HUES64 (cell line): ENCODE results near the gene MBP.
"Not testable (repeated sequence)": the region's sequence is repeated elsewhere in the genome, so short reads cannot be mapped to it uniquely, and the experiment has no call there.

ENCODE experiments used
- H3K27ac ChIP-seq: 2 replicates; pipeline ENCODE4 v1.7.0; 2013; ENCODE audit warnings: low read depth, low read length, inconsistent platforms
- H3K27me3 ChIP-seq: 2 replicates; pipeline ENCODE4 v1.6.1; 2013; ENCODE audit warnings: mild to moderate bottlenecking, low read length; ENCODE audit not compliant: insufficient read depth
- H3K36me3 ChIP-seq: 2 replicates; pipeline ENCODE4 v1.6.1; 2013; ENCODE audit warnings: mild to moderate bottlenecking, low read length; ENCODE audit not compliant: insufficient read depth
- H3K4me1 ChIP-seq: 2 replicates; pipeline ENCODE4 v1.6.1; 2013; ENCODE audit warnings: mild to moderate bottlenecking, low read length, moderate library complexity; ENCODE audit not compliant: insufficient read depth
- H3K4me3 ChIP-seq: 2 replicates; pipeline ENCODE4 v1.5.1; 2013; ENCODE audit warnings: mild to moderate bottlenecking, low read length, moderate library complexity
- H3K9ac ChIP-seq: 2 replicates; pipeline ENCODE4 v1.6.1; 2013; ENCODE audit warnings: mild to moderate bottlenecking, low read depth, low read length
- H3K9me3 ChIP-seq: 2 replicates; pipeline ENCODE4 v1.6.1; 2013; ENCODE audit warnings: low read depth, low read length; ENCODE audit not compliant: insufficient read depth
- WGBS: fragments of 150-250, 120-280 bp; methylation state at CpG from one replicate; pipeline ENCODE4 v1.1.7; 2013; ENCODE audit warnings: missing lambda C conversion rate; 5-methylcytosine and 5-hydroxymethylcytosine counted together

Gene MBP

GRCh38 chr18:76992226-76993084 lies 140.1 kb downstream of the MBP start:
- WGBS: 70% methylated on average over 17 of the region's 17 CpGs
- Histone ChIP-seq H3K9me3 (no peaks in the 10 kb centered on the region), H3K27me3 (no peaks in the 10 kb centered on the region), H3K27ac (no peak overlapping the region), H3K36me3 (no peaks in the 10 kb centered on the region), H3K4me1 (peaks cover 11% of the 10 kb centered on the region), H3K4me3 (no peak overlapping the region), H3K9ac (no peak overlapping the region)

DNA sequence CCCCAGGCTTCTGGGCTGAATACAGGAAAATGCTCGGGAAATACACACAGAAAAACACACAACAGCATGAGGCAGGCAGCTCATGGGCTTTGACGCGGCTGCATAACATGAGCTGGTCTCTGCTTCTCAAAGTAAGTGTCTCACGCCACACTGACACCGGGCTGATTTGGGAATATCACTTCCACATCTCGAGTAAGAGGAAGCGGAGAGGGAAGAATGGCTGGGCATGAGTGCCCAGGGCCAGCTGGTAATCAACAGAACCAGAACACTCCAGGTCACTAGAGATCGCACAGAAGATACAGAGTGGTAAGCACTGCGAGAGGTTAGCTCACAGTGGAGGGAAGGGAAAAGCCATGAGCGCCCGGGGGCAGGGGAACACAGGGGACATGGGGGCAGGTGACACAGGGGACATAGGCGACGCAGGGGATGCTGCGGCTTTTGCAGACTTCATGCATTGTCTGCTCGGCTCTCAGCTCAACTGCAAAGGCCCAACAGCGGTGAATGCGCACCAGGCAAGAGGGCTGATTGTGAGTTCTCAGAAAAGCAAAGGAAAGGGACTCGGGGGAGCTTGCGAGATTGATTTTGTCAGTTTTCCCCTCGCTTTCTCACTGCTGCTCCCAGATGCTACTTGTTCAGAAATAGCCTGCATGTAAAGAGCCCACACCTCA lies 141.4 kb downstream of the MBP start:
- H3K4me1 ChIP-seq: peaks cover 8% of the 10 kb centered on the region
- 89% methylated on average over 20 of the region's 20 CpGs for WGBS
- no peaks in the 10 kb centered on the region for H3K36me3 ChIP-seq
- no peaks in the 10 kb centered on the region for H3K9me3 ChIP-seq
- no peak overlapping the region for H3K4me3 ChIP-seq
- H3K27me3 ChIP-seq: no peaks in the 10 kb centered on the region
- H3K9ac ChIP-seq: no peak overlapping the region
- H3K27ac ChIP-seq: no peak overlapping the region

- not testable (repeated sequence) for H3K27ac ChIP-seq, H3K27me3 ChIP-seq, H3K9ac ChIP-seq, H3K4me1 ChIP-seq, H3K4me3 ChIP-seq, H3K36me3 ChIP-seq, H3K9me3 ChIP-seq
- 84% methylated on average over 8 of the region's 8 CpGs for WGBS
These were observed 142.1 kb downstream of the MBP start for GRCh38 chr18:76990343-76991020.

GRCh38 chr18:76989647-76990190 lies 142.9 kb downstream of the MBP start:
- no peak overlapping the region for H3K4me3 ChIP-seq
- no peaks in the 10 kb centered on the region for H3K36me3 ChIP-seq
- no peak overlapping the region for H3K27ac ChIP-seq
- WGBS: 93% methylated on average over 28 of the region's 28 CpGs
- H3K9me3 ChIP-seq: no peaks in the 10 kb centered on the region
- H3K4me1 ChIP-seq: no peaks in the 10 kb centered on the region; the same call in 1 of the 2 replicates
- no peak overlapping the region for H3K9ac ChIP-seq
- no peaks in the 10 kb centered on the region for H3K27me3 ChIP-seq

GRCh38 chr18:76988827-76989646 lies 143.5 kb downstream of the MBP start:
- H3K27me3 ChIP-seq: no peaks in the 10 kb centered on the region
- no peak overlapping the region for H3K4me3 ChIP-seq
- WGBS: 96% methylated on average over 29 of the region's 29 CpGs
- no peak overlapping the region for H3K9ac ChIP-seq
- no peaks in the 10 kb centered on the region for H3K9me3 ChIP-seq
- H3K4me1 ChIP-seq: no peaks in the 10 kb centered on the region; the same call in 1 of the 2 replicates
- H3K27ac ChIP-seq: no peak overlapping the region
- no peaks in the 10 kb centered on the region for H3K36me3 ChIP-seq

- Histone ChIP-seq H3K9ac (no peak overlapping the region), H3K9me3 (no peaks in the 10 kb centered on the region), H3K4me3 (no peak overlapping the region), H3K36me3 (no peaks in the 10 kb centered on the region), H3K27me3 (no peaks in the 10 kb centered on the region), H3K27ac (no peak overlapping the region), H3K4me1 (no peaks in the 10 kb centered on the region; the same call in 1 of the 2 replicates)
- WGBS: 91% methylated on average over 27 of the region's 27 CpGs
These were observed 144.4 kb downstream of the MBP start for GRCh38 chr18:76988031-76988826.

DNA sequence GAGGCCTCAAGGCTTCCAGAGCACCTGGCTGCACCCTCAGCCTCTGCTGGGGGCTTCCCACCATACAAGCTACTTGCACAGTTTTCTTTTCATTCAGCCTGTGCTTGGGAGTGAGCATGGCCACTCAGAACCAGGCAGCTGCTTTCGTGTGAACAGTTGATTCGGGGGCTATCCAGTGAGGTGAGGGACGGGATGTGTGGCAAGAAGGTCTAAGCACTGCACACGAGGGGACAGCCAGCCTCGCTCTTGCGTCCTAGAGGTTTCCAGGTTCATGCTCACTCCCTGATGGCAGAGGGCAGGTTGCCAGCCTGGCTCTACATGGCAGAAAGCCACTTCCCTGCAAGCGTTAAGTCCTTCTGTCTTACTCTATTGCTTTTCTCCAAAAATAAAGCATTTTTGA lies 146.2 kb downstream of the MBP start:
- Histone ChIP-seq H3K4me1 (peaks cover 8% of the 10 kb centered on the region), H3K36me3 (no peaks in the 10 kb centered on the region), H3K27me3 (no peaks in the 10 kb centered on the region), H3K9ac (no peak overlapping the region), H3K27ac (no peak overlapping the region), H3K9me3 (no peaks in the 10 kb centered on the region), H3K4me3 (no peak overlapping the region)
- WGBS: 95% methylated on average over 7 of the region's 7 CpGs

DNA sequence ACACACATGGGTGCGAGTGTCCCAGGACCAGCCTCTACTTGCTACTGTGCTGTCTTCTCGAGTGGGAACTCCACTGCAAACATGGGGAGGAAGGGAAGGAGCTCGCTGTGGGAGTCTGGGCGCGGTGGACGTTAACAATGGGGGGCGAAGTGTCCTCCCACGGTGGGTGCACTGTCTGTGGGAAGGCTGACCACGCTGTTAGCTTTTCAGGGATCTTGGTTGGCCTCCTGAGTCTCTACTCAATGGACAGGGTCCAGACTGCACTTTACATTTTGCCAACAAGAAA lies 146.7 kb downstream of the MBP start:
- H3K27ac ChIP-seq: no peak overlapping the region
- no peaks in the 10 kb centered on the region for H3K9me3 ChIP-seq
- 94% methylated on average over 9 of the region's 9 CpGs for WGBS
- peaks cover 8% of the 10 kb centered on the region for H3K4me1 ChIP-seq
- no peaks in the 10 kb centered on the region for H3K36me3 ChIP-seq
- H3K27me3 ChIP-seq: no peaks in the 10 kb centered on the region
- H3K4me3 ChIP-seq: no peak overlapping the region
- H3K9ac ChIP-seq: no peak overlapping the region

- 94% methylated on average over 27 of the region's 27 CpGs for WGBS
- Histone ChIP-seq H3K9ac (no peak overlapping the region), H3K27me3 (no peaks in the 10 kb centered on the region), H3K36me3 (no peaks in the 10 kb centered on the region), H3K4me3 (no peak overlapping the region), H3K9me3 (no peaks in the 10 kb centered on the region), H3K4me1 (peaks cover 8% of the 10 kb centered on the region), H3K27ac (no peak overlapping the region)
These were observed 147.2 kb downstream of the MBP start for GRCh38 chr18:76985156-76985950.
